ENCODE results near the gene WFS1.
A peak's percentile ranks its signal among the peaks of the same experiment; 100 is the strongest.

- peak; percentile 60 to 80 for TF ChIP-seq CTCF (conservative IDR thresholded peaks at IDR 0.05 in 1 of 2, IDR thresholded peaks at IDR 0.05 in 1 of 2; ENCODE audit: extremely low read depth in 1 of 2, insufficient read depth in 1 of 2, low read depth in 1 of 2, low read length in 2 of 2)
- no peak for TF ChIP-seq EZH2 (IDR thresholded peaks at IDR 0.05; ENCODE audit: borderline replicate concordance, low read length)
These were observed 62.5 kb downstream of the WFS1 start for GRCh38 chr4:6332042-6332668.

All from mammary epithelial cell (primary cell).